Spinal cord (tissue), 10 donors: ENCODE data around the gene LHX4. TPM values are rescaled to one million over a fixed set of nuclear protein-coding genes. Genes with fewer than 3 reads are reported as not detected.

Experiments used
- DNase-seq, 6 donors: peaks; one replicate each; pipeline versions ENCODE4 v3.0.0 to v3.0.0-alpha.2; 2013 to 2015; ENCODE audit warnings: low spot score in 6 of 6, low read depth in 4 of 6
- H3K27ac ChIP-seq: one replicate; pipeline ENCODE4 v1.5.1; 2013; ENCODE audit warnings: low read depth, low read length, control low read depth
- H3K27me3 ChIP-seq: one replicate; pipeline ENCODE4 v1.6.1; 2013; ENCODE audit warnings: low read length; ENCODE audit not compliant: control insufficient read depth, insufficient read depth
- H3K36me3 ChIP-seq: one replicate; pipeline ENCODE4 v1.6.1; 2013; ENCODE audit warnings: low read length; ENCODE audit not compliant: control insufficient read depth, insufficient read depth
- H3K4me1 ChIP-seq: one replicate; pipeline ENCODE4 v1.6.1; 2013; ENCODE audit warnings: low read length; ENCODE audit not compliant: control insufficient read depth, insufficient read depth
- H3K4me3 ChIP-seq: one replicate; pipeline ENCODE4 v1.5.1; 2013; ENCODE audit warnings: low read depth, low read length, control low read depth
- H3K9me3 ChIP-seq: one replicate; pipeline ENCODE4 v1.6.1; 2013; ENCODE audit warnings: low read length; ENCODE audit not compliant: control insufficient read depth, insufficient read depth
- WGBS: methylation state at CpG from one replicate; pipeline ENCODE4 v1.1.5; 2013; ENCODE audit warnings: missing lambda C conversion rate; ENCODE audit not compliant: insufficient coverage; 5-methylcytosine and 5-hydroxymethylcytosine counted together
- polyA plus RNA-seq, 2 donors: library from polyadenylated mRNA; unstranded; fragments of 120-200 nt; gene quantifications; one replicate each; pipeline ENCODE4 v1.2.1, GENCODE V29; 2013; ENCODE audit not compliant: insufficient read length in 2 of 2
- total RNA-seq, 2 donors: library from RNA; depleted of rRNA in 1 of 2; stranded (reverse); fragments of 120-200 nt in 1 of 2; fragments of >200 nt in 1 of 2; gene quantifications; one replicate each; pipeline versions ENCODE4 v1.2.3 to v1.2.4, GENCODE V29; 2013 to 2014
- donor health status: healthy.

LHX4 gene
- total and polyA plus RNA-seq, 4 donors, result 0.39 to 4.4 (median 2.5) TPM

- peaks cover 63% of the 10 kb centered on the region for H3K4me1 ChIP-seq
- H3K27ac ChIP-seq, result no peak overlapping the region
- H3K27me3 ChIP-seq, result peaks cover 96% of the 10 kb centered on the region
- DNase-seq, result peak in 2 of 6 donors; percentile 21 to 28
- under 1% methylated on average over 11 of the region's 14 CpGs for WGBS
- H3K36me3 ChIP-seq, result no peaks in the 10 kb centered on the region
- H3K9me3 ChIP-seq, result no peaks in the 10 kb centered on the region
- no peak overlapping the region for H3K4me3 ChIP-seq
These were observed 1.9 kb downstream of the LHX4 start for GRCh38 chr1:180231936-180232335.

DNA sequence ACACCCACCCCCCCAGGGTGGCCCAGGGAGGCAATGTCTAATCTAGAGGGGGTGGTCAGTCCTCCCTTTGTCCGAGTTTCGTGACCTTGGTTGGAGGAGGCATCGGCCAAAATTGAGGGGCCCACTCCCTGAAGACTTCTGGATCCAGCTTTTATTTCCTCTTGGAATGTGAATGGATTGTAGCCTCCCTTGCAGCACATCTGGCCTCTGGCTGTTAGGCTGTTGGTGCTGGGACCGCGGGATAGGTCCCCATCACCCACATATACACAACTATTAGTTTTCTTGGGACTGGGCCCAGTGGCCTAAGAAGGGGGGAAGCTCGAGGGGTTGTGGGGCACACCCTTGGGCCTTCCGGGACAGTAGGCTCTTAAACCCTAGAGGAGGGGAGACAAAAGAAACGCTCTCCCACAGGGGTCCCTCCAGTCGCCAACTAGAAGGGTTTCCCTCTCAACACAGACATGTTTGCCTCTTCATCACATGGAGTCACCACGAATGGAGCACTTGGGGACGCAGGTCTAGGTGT is 2.5 kb downstream of the LHX4 start:
- peaks cover 99% of the 10 kb centered on the region for H3K27me3 ChIP-seq
- H3K9me3 ChIP-seq, result no peaks in the 10 kb centered on the region
- 0% methylated on average over 1 of the region's 11 CpGs for WGBS
- no peak for DNase-seq
- peaks cover 63% of the 10 kb centered on the region for H3K4me1 ChIP-seq
- no peak overlapping the region for H3K27ac ChIP-seq
- no peaks in the 10 kb centered on the region for H3K36me3 ChIP-seq
- H3K4me3 ChIP-seq, result no peak overlapping the region

DNA sequence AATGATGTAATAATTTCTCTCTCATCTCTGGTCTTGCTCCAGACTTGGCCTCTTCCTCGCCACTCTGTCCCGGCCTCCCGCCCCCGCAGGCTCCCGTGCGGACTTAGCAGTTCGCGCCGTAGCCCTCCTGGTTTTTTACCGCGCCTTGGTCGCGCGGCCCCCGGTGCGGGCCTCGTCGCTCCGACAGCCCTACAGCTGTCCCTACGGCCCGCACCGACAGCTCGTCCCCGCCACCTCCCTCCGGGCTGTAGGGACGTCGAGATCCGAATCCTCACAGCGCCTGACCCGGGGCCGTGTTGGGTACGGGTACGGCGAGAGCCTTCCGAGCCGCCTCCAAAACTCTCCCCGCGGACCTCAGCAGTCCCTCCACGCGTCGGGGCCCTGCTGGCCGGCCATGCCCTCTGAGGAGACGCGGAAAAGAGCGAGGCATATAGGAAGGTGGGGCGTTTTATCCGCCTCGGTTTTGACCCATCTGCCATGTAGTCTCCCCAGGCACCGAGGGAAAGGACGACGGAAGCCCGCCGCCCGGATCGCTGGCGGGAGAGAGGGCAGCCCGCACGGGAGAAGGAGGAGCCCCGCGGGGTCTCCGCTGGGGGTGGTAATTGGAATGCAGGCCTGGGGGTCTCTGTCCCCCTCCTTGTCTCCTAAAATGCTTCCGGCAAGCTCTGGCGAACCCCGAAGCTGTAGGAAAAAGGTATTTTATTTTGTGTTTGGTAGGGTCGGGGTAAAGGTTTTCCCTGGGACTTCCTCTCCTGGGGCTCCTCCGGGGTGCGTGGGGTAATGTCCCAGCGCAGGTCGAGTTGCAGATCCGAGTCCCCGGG is 3.3 kb downstream of the LHX4 start:
- Histone ChIP-seq H3K36me3 (no peaks in the 10 kb centered on the region), H3K27me3 (peaks cover 98% of the 10 kb centered on the region), H3K4me3 (no peak overlapping the region), H3K4me1 (peaks cover 63% of the 10 kb centered on the region), H3K27ac (no peak overlapping the region), H3K9me3 (no peaks in the 10 kb centered on the region)
- no peak for DNase-seq
- under 1% methylated on average over 66 of the region's 71 CpGs for WGBS

- DNase-seq, result peak in 2 of 6 donors; percentile 19 to 28
- no peak overlapping the region for H3K27ac ChIP-seq
- under 1% methylated on average over 50 of the region's 51 CpGs for WGBS
These were observed 4.5 kb downstream of the LHX4 start for GRCh38 chr1:180234369-180235076.

DNA sequence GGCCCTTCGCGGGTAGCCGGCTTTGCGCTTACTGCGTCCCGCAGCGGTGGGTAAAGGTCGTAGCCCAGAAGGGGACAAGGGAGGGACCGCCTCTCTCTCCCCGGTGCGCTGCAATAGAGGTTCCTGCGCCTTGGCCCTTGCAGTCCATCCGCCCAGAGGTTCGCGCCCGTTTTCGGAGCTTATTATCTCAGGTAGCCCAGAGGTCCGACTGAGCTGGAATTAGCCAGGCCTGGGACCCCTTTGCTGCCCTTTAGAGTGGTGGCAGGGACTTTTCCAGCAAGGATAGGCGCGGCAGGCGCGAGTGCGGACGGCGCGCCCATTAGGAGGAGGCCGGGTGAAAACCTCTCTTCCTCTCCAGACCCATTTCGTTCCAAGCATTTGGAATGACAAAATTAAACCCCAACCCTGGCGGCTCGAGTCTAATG is 5.0 kb downstream of the LHX4 start:
- peak in 1 of 6 donors; percentile 23 for DNase-seq
- Histone ChIP-seq H3K27ac (no peak overlapping the region), H3K36me3 (no peaks in the 10 kb centered on the region), H3K4me1 (peaks cover 49% of the 10 kb centered on the region), H3K9me3 (no peaks in the 10 kb centered on the region), H3K4me3 (no peak overlapping the region), H3K27me3 (peaks cover 99% of the 10 kb centered on the region)
- under 1% methylated on average over 30 of the region's 30 CpGs for WGBS

More at GRCh38 chr1:180234369-180235076, 4.5 kb downstream of the LHX4 start:
- Histone ChIP-seq H3K4me1 (peaks cover 52% of the 10 kb centered on the region), H3K27me3 (peaks cover 98% of the 10 kb centered on the region), H3K9me3 (no peaks in the 10 kb centered on the region), H3K4me3 (no peak overlapping the region), H3K36me3 (no peaks in the 10 kb centered on the region)

- H3K4me1 ChIP-seq, result peaks cover 43% of the 10 kb centered on the region
- H3K36me3 ChIP-seq, result no peaks in the 10 kb centered on the region
- no peaks in the 10 kb centered on the region for H3K9me3 ChIP-seq
- H3K27me3 ChIP-seq, result peaks cover 99% of the 10 kb centered on the region
- no peak overlapping the region for H3K27ac ChIP-seq
- no peak overlapping the region for H3K4me3 ChIP-seq
- peak in 2 of 6 donors; percentile 19 to 21 for DNase-seq
- 2% methylated on average over 48 of the region's 49 CpGs for WGBS
These were observed 5.6 kb downstream of the LHX4 start for GRCh38 chr1:180235502-180236239.

GRCh38 chr1:180236698-180237509 is 6.8 kb downstream of the LHX4 start:
- H3K4me3 ChIP-seq, result no peak overlapping the region
- H3K9me3 ChIP-seq, result no peaks in the 10 kb centered on the region
- H3K27ac ChIP-seq, result no peak overlapping the region
- peak in 2 of 6 donors; percentile 22 to 27 for DNase-seq
- no peaks in the 10 kb centered on the region for H3K36me3 ChIP-seq
- H3K27me3 ChIP-seq, result peaks cover 99% of the 10 kb centered on the region
- WGBS, result 2% methylated on average over 9 of the region's 16 CpGs
- H3K4me1 ChIP-seq, result peaks cover 32% of the 10 kb centered on the region

DNA sequence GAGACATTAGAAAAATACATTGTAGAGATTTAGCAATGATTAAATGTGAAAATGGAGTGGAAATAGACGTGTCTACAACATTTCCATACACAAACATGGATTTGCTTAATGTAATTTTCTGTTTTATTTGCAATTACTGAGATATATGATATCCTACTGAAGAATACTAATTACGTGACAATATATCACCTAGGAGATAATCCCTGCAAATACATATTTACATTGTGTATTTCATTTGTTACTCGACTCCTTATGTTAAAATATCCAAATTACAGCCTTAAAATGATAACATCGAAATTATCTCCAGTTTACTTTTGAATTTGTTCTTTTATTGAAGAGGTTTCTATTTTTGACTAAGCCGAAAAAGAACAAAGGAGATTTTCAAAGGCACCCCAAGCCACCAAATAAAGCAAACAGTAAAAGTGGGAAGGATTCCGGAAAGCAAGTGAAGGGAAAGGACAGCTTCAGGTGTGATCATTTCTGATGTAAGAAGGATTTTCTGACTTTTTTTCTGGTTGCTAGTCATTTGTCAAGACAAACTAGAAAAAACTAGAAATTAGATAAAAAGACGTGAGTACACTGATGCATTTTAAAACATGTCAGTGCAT is 7.9 kb downstream of the LHX4 start:
- Histone ChIP-seq H3K27me3 (peaks cover 96% of the 10 kb centered on the region), H3K36me3 (no peaks in the 10 kb centered on the region), H3K4me3 (no peak overlapping the region), H3K9me3 (no peaks in the 10 kb centered on the region), H3K27ac (no peak overlapping the region), H3K4me1 (peaks cover 31% of the 10 kb centered on the region)
- DNase-seq, result peak in 2 of 6 donors; percentile 38 to 55
- no CpG with 5 or more reads among the region's 7 CpGs for WGBS
